ENCODE data around the gene SUN5.

DNA sequence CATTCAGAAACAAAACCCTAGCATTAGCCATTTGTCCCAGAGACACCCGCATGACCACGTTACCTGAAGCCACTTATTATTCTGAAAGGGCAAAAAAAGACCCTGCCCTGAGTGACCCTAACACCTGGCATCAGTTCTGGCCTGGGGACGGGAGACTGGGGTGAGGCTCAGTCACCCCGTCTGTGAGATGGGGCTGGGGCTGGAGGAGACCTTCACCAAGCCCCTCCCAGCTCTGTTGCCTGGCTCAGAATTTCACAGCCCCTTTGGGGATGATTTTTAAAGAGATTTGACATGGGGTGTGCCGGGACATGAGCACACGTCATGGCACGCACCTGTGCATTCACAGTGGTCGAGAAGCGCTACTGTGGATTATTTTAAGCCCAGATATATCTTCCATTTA lies 25.8 kb upstream of the SUN5 start:
- TF ChIP-seq, protein P1, sequence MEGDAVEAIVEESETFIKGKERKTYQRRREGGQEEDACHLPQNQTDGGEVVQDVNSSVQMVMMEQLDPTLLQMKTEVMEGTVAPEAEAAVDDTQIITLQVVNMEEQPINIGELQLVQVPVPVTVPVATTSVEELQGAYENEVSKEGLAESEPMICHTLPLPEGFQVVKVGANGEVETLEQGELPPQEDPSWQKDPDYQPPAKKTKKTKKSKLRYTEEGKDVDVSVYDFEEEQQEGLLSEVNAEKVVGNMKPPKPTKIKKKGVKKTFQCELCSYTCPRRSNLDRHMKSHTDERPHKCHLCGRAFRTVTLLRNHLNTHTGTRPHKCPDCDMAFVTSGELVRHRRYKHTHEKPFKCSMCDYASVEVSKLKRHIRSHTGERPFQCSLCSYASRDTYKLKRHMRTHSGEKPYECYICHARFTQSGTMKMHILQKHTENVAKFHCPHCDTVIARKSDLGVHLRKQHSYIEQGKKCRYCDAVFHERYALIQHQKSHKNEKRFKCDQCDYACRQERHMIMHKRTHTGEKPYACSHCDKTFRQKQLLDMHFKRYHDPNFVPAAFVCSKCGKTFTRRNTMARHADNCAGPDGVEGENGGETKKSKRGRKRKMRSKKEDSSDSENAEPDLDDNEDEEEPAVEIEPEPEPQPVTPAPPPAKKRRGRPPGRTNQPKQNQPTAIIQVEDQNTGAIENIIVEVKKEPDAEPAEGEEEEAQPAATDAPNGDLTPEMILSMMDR (conservative IDR thresholded peaks at IDR 0.05; ENCODE audit: low read depth, low read length), result no peak
- TF ChIP-seq EZH2 (IDR thresholded peaks at IDR 0.05; ENCODE audit: low read length, unreplicated experiment), result no peak
- no peak for TF ChIP-seq EZH2phosphoT487 (IDR thresholded peaks at IDR 0.05; ENCODE audit: borderline replicate concordance, low read length)
